HCT116 (cell line): Measurements from ENCODE around the gene TOGARAM1. TPM values are rescaled to one million over a fixed set of nuclear protein-coding genes. Genes with fewer than 3 reads are reported as not detected.

ENCODE experiments used
- ATAC-seq: fragments of 200-7000 bp; cut with Tn5 transposase; 2 replicates; pipeline ENCODE4 v1.9.1; 2020; ENCODE audit warnings: mild to moderate bottlenecking, moderate library complexity
- BruUV-seq: library from RNA; stranded (reverse); fragments of 400-500 nt; replicated peaks from 2 replicates; lab custom pipeline; 2021; lab: Mats Ljungman, UMichigan
- CTCF ChIA-PET: fragments of 300-600 bp; sonication (Branson Sonifier 250); formaldehyde crosslinking; loops from one replicate; lab custom pipeline; 2021; ENCODE audit warnings: antibody characterized with exemption; lab: Charles Lee
- POLR2A ChIA-PET: fragments of 300-600, 350-600 bp; sonication (Branson Sonifier 250); formaldehyde crosslinking; loops from one replicate; lab custom pipeline; 2021; ENCODE audit warnings: antibody characterized with exemption; lab: Charles Lee
- RAD21 ChIA-PET, 2 experiments: fragments of 300-600 bp; sonication (Branson Sonifier 250); formaldehyde crosslinking; loops; one replicate each; lab custom pipeline; 2023; ENCODE audit warnings: low total read pairs in 2 of 2; ENCODE audit not compliant: uncharacterized antibody in 2 of 2, unreplicated experiment in 2 of 2, low non-redundant PET in 1 of 2; lab: Charles Lee
- DNase-seq: peaks from one replicate; pipeline ENCODE4 v3.0.0-alpha.2; 2010; ENCODE audit warnings: low read depth, low spot score
- H2AFZ ChIP-seq: fragments of 200-600 bp; shearing (Covaris generic), sonication (generic); 2 replicates; pipeline ENCODE4 v1.6.1; 2017; ENCODE audit warnings: low read depth, mixed run types, mixed read lengths, antibody characterized with exemption, low read length; ENCODE audit not compliant: poor library complexity, severe bottlenecking
- H3K27ac ChIP-seq: 2 replicates; pipeline ENCODE4 v1.5.1; 2012; ENCODE audit warnings: low read depth, low read length
- H3K27me3 ChIP-seq: fragments of 200-600 bp; sonication (generic); 2 replicates; pipeline ENCODE4 v1.6.1; 2016; ENCODE audit warnings: mixed run types, low read length, mixed read lengths; ENCODE audit not compliant: insufficient read depth
- H3K36me3 ChIP-seq, 2 experiments: fragments of 200-500 bp in 1 of 2; fragments of 200-600 bp in 1 of 2; sonication (Bioruptor generic) in 1 of 2; sonication (generic) in 1 of 2; 2 replicates each; pipeline versions ENCODE4 v1.5.1 to v1.6.1; 2014 to 2016; ENCODE audit warnings: low read length in 2 of 2, inconsistent platforms in 1 of 2, mixed read lengths in 1 of 2, mixed run types in 1 of 2; ENCODE audit not compliant: insufficient read depth in 2 of 2, control insufficient read depth in 1 of 2
- H3K4me1 ChIP-seq, 2 experiments: fragments of 200-600 bp in 1 of 2; sonication (generic) in 1 of 2; 2 replicates each; pipeline versions ENCODE4 v1.5.1 to v1.6.1; 2012 to 2017; ENCODE audit warnings: low read length in 2 of 2, inconsistent platforms in 1 of 2, mild to moderate bottlenecking in 1 of 2, mixed read lengths in 1 of 2, mixed run types in 1 of 2, moderate library complexity in 1 of 2; ENCODE audit not compliant: insufficient read depth in 2 of 2, control insufficient read depth in 1 of 2
- H3K4me2 ChIP-seq: fragments of 200-600 bp; sonication (generic); 2 replicates; pipeline ENCODE4 v1.6.1; 2017; ENCODE audit warnings: mixed run types, low read length, mixed read lengths
- H3K4me3 ChIP-seq, 2 experiments: fragments of 200-600 bp in 1 of 2; sonication (generic) in 1 of 2; replicated peaks in 1 of 2; 2 replicates each; pipeline ENCODE4 v1.5.1; 2011 to 2016; ENCODE audit warnings: low read length in 2 of 2, control low read depth in 1 of 2, low read depth in 1 of 2, mild to moderate bottlenecking in 1 of 2, mixed read lengths in 1 of 2, mixed run types in 1 of 2
- H3K79me2 ChIP-seq: fragments of 200-600 bp; sonication (generic); 2 replicates; pipeline ENCODE4 v1.6.1; 2017; ENCODE audit warnings: mild to moderate bottlenecking, mixed run types, low read length, moderate library complexity, mixed read lengths; ENCODE audit not compliant: insufficient read depth
- H3K9ac ChIP-seq: fragments of 200-600 bp; sonication (generic); 2 replicates; pipeline ENCODE4 v1.6.1; 2016; ENCODE audit warnings: low read length, mixed read lengths
- H3K9me2 ChIP-seq: fragments of 200-600 bp; sonication (generic), shearing (Covaris generic); 2 replicates; pipeline ENCODE4 v1.6.1; 2017; ENCODE audit warnings: mixed run types, mild to moderate bottlenecking, moderate library complexity; ENCODE audit not compliant: insufficient read depth
- H3K9me3 ChIP-seq, 2 experiments: fragments of 200-500 bp in 1 of 2; fragments of 200-600 bp in 1 of 2; sonication (Bioruptor generic) in 1 of 2; sonication (generic) in 1 of 2; 2 replicates each; pipeline ENCODE4 v1.6.1; 2014 to 2017; ENCODE audit warnings: low read length in 2 of 2, mixed read lengths in 2 of 2, inconsistent platforms in 1 of 2, low read depth in 1 of 2, mild to moderate bottlenecking in 1 of 2, mixed run types in 1 of 2, moderate library complexity in 1 of 2; ENCODE audit not compliant: control insufficient read depth in 1 of 2, insufficient read depth in 1 of 2
- H4K20me1 ChIP-seq: fragments of 200-600 bp; sonication (generic), shearing (Covaris generic); 2 replicates; pipeline ENCODE4 v1.6.1; 2017; ENCODE audit warnings: mixed run types, mild to moderate bottlenecking, moderate library complexity; ENCODE audit not compliant: insufficient read depth
- ATF3 ChIP-seq: IDR thresholded peaks from 2 replicates; pipeline ENCODE4 v1.6.1; 2012
- CBX3 ChIP-seq: IDR thresholded peaks from 2 replicates; pipeline ENCODE4 v1.6.1; 2012; ENCODE audit warnings: low read depth
- CEBPB ChIP-seq: IDR thresholded peaks from 2 replicates; pipeline ENCODE4 v1.6.1; 2012; ENCODE audit warnings: low read depth
- CTCF ChIP-seq, 3 experiments: fragments of 200-600 bp in 1 of 3; sonication (generic) in 1 of 3; IDR thresholded peaks in 2 of 3; conservative IDR thresholded peaks in 1 of 3; 2 replicates each; pipeline ENCODE4 v1.5.1; 2012 to 2017; ENCODE audit warnings: low read depth in 2 of 3, low read length in 2 of 3, antibody characterized with exemption in 1 of 3, borderline replicate concordance in 1 of 3, control low read depth in 1 of 3, mild to moderate bottlenecking in 1 of 3, mixed read lengths in 1 of 3, mixed run types in 1 of 3, moderate library complexity in 1 of 3; ENCODE audit not compliant: insufficient read depth in 1 of 3
- EGR1 ChIP-seq: IDR thresholded peaks from 2 replicates; pipeline ENCODE4 v1.6.1; 2012; ENCODE audit warnings: low read depth
- EZH2 ChIP-seq: fragments of 200-600 bp; sonication (generic); IDR thresholded peaks from 2 replicates; pipeline ENCODE4 v1.6.1; 2017; ENCODE audit warnings: antibody characterized with exemption, mixed run types
- JUND ChIP-seq: IDR thresholded peaks from 2 replicates; pipeline ENCODE4 v1.6.1; 2012
- MAX ChIP-seq: IDR thresholded peaks from 2 replicates; pipeline ENCODE4 v1.6.1; 2012
- POLR2A ChIP-seq: IDR thresholded peaks from 2 replicates; pipeline ENCODE4 v1.7.0; 2011; ENCODE audit warnings: borderline replicate concordance; ENCODE audit not compliant: insufficient read depth, insufficient read length; ENCODE audit errors: extremely low read depth
- POLR2AphosphoS5 ChIP-seq: IDR thresholded peaks from 2 replicates; pipeline ENCODE4 v1.6.1; 2011; ENCODE audit warnings: mild to moderate bottlenecking, low read depth, low read length, moderate library complexity
- RAD21 ChIP-seq: IDR thresholded peaks from 2 replicates; pipeline ENCODE4 v1.6.1; 2012; ENCODE audit warnings: low read depth, mild to moderate bottlenecking
- REST ChIP-seq: IDR thresholded peaks from 2 replicates; pipeline ENCODE4 v1.6.1; 2012; ENCODE audit warnings: low read depth
- SIN3A ChIP-seq: IDR thresholded peaks from 2 replicates; pipeline ENCODE4 v1.6.1; 2012; ENCODE audit warnings: low read depth
- SP1 ChIP-seq: IDR thresholded peaks from 2 replicates; pipeline ENCODE4 v1.6.1; 2012; ENCODE audit warnings: low read depth
- SRF ChIP-seq: IDR thresholded peaks from 2 replicates; pipeline ENCODE4 v1.6.1; 2012; ENCODE audit warnings: low read depth
- YY1 ChIP-seq: IDR thresholded peaks from 2 replicates; pipeline ENCODE4 v1.6.1; 2011; ENCODE audit warnings: low read length, low read depth, moderate library complexity, mild to moderate bottlenecking; ENCODE audit not compliant: insufficient replicate concordance; ENCODE audit errors: extremely low read depth
- ZBTB33 ChIP-seq: IDR thresholded peaks from 2 replicates; pipeline ENCODE4 v1.6.1; 2011; ENCODE audit warnings: mild to moderate bottlenecking, low read length, moderate library complexity; ENCODE audit not compliant: insufficient replicate concordance; ENCODE audit errors: extremely low read depth
- ZFX ChIP-seq: fragments of 450-650 bp; IDR thresholded peaks from 2 replicates; pipeline ENCODE4 v1.6.1; 2017
- ZNF274 ChIP-seq: fragments of 200-500 bp; sonication (Bioruptor generic); IDR thresholded peaks from 2 replicates; pipeline ENCODE4 v1.6.1; 2014; ENCODE audit warnings: mild to moderate bottlenecking, low read depth, low read length, inconsistent platforms
- intact Hi-C: fragments of 100-400 bp; cut with micrococcal nuclease; formaldehyde crosslinking; loops from 2 replicates; pipeline ENCODE4 v1.10.0; 2022
- total RNA-seq: library from RNA; stranded (reverse); gene quantifications from one replicate; pipeline ENCODE4 v1.2.1, GENCODE V29; 2021; ENCODE audit not compliant: unreplicated experiment

TOGARAM1 gene
- total RNA-seq, 1 experiment from 2014 or later: 1.9 TPM

- Histone ChIP-seq H3K4me1 (no peaks in the 10 kb centered on the region), H4K20me1 (no peaks in the 10 kb centered on the region), H3K36me3 (peaks cover 4 to 15% of the 10 kb centered on the region in 2 experiments; a peak in 2 of 4 replicates), H3K4me3 (no peak overlapping the region), H3K9ac (no peak overlapping the region), H2AFZ (no peak overlapping the region), H3K79me2 (0 out of 2 replicates have a peak, but pooled peaks cover 3% of the 10 kb centered on the region), H3K9me2 (no peaks in the 10 kb centered on the region), H3K27ac (no peak overlapping the region), H3K9me3 (no peaks in the 10 kb centered on the region), H3K27me3 (no peaks in the 10 kb centered on the region), H3K4me2 (no peak overlapping the region)
- ChIA-PET POLR2A (no interaction called here), RAD21 (no interaction called here), CTCF (no interaction called here)
- DNase-seq: no peak
- no TSS peak for BruUV-seq
- intact Hi-C loops: no loop called here
- no peak for ATAC-seq
- TF ChIP-seq CBX3 (no peak), CEBPB (no peak), REST (no peak), YY1 (no peak), RAD21 (no peak), SIN3A (no peak), ATF3 (no peak), ZNF274 (no peak), ZFX (no peak), EGR1 (no peak), CTCF (IDR thresholded peaks at IDR 0.05 in 2 of 3, conservative IDR thresholded peaks at IDR 0.05 in 1 of 3; ENCODE audit: borderline replicate concordance in 1 of 3, insufficient read depth in 1 of 3, low read depth in 2 of 3, low read length in 2 of 3) (no peak), POLR2AphosphoS5 (no peak), SP1 (no peak), POLR2A (no peak), JUND (no peak), EZH2 (no peak), ZBTB33 (no peak), SRF (no peak), MAX (no peak)
Observed at GRCh38 chr14:44940944-44941343, 21.0 kb upstream of the TOGARAM1 start.
